G401.6 (cell line): ENCODE measurements around the gene RASL11A.
"Not testable (repeated sequence)": the region's sequence is repeated elsewhere in the genome, so short reads cannot be mapped to it uniquely, and the experiment has no call there.

ENCODE experiments used
- FAIRE-seq: peaks from 2 replicates; lab custom pipeline; 2012; peaks lifted over from hg19 to GRCh38; lab: Jason Lieb, UNC

RASL11A gene

DNA sequence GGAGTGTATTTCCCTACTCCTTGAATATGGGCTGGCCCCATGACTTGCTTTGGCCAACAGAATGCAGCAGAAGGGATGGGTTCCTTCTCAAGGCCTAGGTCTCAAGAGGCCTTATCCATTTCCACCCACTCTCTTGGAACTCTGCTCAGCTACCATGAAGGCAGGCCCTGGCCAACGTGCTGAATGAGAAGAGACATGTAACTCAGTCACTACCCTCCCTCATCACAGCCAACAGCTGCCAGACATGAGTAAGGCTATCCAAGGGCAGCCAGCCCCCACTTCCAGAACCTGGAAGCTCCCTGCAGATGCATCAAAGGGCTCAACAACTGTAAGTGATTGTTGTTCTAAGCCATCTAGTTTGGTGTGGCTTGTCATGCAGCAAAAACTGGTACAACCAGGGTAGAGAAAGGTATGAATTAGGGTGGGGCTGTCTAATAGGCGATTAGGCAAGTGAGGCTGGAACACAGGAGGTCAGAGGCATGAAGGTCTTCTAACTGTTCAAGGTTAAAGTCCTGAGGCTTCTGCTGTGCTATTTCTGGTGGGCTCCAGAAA, 1.4 kb upstream of the RASL11A start:
- no peak for FAIRE-seq

DNA sequence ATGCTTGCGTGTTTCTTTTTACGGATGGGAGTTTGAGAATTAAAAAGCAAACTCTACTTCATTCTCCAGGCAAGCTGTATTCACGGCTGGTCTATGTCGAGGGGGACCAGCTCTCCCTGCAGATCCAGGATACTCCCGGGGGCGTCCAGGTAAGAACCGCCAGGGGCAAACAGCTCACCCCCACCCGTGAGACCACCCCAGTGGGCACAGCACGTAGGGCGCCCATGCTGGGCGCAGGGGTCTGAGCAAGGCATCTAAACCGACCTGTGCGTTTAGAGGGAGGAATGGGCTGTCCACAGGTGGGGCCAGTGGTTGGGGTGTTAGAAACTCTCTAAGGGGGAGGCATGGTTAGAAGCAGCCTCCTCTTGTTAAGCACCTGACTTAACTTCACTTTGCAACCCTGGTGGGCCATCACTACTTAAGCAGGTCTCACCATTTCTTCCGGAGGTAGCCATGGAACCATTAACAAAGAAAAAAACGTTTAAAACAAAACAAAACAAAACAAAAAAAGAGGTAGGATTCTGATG, 1.0 kb downstream of the RASL11A start:
- no peak for FAIRE-seq

DNA sequence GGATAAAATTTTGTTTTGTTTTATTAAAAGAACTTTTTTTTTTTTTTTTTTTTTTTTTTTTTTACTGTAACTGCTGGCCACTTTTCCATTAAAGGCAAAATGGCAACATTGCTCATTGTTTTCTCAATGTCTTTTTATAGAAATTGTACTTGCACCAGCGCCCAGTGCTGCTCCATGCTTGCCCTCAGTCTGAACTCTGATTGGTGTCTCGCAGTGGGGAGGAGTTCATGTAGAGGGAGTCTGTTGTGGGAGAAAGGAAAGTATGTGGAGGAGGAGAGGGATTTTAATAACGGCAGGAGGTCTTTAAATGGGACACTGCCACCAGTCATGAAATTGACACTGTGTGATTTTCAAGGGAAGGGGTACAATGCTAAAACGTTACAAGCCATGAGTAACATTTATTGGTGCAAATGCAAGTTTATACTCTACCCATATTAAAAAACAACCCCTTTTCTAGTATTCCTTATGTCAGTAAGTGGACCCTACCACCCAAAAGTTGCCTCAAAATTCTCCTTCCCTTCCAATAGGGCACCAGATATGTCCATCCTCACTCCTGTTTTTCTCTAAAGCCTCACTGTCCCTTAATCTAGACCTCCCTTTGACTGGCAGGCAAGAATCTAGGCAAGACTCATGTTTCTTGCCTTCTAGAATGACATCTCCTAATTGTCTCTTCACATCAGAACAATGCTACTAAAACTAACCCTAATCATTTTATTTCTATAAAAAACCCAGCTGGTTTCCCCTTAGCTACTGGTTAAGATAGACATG, 3.2 kb downstream of the RASL11A start:
- no peak for FAIRE-seq

DNA sequence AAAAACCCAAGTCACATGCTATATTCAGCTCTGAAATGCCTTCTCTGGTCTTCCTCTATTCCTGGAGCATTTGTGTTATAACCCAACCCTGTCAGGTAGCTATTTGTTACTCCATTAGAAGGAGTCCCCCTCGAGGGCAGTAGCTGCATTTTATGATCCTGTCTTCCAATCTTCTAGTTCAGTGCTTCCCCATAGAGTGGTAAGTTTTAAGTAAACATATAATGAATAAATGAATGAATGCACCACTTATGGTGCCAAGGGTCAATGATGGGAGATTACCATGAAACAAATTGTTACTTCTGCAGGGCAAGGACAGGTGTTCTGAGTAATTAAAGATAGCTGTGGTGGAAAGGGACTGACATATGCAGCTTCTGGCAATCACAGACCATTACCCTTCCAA, 4.0 kb downstream of the RASL11A start:
- FAIRE-seq: no peak

DNA sequence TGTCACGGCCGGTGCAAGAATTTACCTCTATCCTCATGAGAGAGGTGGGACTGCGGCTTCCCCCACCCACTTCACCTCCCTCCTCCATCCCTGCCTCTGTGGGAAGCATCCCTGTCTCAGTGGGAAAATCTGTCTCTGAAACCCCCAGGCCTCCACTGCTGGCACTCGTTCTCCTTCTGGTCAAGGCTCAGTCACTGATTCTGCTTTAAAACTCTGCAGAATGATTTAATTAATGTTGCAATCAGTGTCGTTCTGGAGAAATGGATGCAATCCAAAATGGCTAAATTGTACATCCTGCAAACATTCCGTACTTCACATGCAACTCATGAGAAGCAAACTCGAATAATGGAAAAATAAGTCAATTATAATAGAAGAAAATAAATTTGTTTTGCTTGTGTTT, 5.6 kb downstream of the RASL11A start:
- no peak for FAIRE-seq

DNA sequence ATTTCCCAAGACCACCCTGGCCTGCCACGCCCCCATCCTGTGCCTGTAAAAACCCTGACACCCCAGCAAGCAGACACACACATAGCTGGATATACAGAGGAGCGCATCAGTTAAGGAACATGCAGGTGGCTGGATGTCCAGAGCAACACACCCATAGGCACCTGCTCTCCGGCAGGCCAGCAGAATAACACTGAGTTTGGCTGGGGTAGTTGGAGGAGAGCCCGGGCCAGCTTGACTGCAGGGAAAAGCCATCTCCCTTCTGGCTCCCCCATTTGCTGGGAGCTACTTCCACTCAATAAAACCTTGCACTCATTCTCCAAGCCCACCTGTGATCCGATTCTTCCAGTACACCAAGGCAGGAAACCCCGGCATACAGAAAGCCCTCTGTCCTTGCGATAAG, 8.9 kb downstream of the RASL11A start:
- FAIRE-seq: no peak

DNA sequence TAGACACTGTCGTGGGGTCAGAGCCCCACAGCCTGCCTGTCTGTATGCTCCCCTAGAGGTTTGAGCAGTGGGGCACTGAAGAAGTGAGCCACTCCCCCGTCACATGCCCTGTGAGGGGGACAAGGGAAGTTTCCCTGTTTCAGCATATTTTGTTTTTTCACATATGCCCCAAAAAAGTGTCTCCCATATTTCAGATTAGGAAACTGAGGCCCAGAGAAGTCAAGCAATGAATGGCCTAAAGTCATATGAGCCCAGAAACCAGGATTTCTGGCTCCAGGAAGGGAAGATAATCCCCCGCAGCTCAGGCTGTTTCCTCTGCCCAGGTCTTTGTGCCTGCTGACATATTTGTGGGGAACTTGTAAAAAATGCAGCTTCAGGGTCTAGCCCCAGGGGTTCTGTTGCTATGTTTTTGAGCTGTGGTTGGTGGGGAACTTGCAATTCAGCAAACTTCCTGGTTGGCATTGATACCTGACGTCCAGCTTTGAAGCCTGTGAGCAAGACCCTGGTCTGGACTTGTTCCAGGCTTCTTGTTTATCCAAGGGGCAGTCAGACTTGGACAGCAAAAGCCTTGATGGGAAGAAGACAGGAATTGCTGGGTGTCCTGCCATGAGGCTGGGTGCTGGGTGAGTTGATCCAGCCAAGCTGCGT, 9.5 kb downstream of the RASL11A start:
- FAIRE-seq: no peak

DNA sequence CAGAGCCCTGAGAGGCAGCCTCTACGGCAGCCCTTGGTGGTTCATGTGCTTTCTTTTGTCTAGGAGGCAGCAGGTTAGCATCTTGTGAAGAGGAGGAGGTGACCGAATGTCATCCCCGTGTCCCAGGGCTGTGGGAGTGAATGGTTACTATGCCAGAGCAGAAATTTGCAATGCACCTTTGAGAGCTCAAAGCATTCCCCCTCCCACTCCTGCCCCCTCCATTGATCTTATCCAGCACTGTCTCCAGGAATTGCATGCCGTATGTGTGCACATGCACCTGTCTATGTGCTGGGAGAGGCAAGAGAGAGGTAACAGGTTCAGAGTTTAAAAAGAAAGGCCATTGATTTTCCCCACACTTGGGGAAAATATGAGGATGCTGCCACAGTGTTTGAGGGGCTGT, 10.2 kb downstream of the RASL11A start:
- no peak for FAIRE-seq

DNA sequence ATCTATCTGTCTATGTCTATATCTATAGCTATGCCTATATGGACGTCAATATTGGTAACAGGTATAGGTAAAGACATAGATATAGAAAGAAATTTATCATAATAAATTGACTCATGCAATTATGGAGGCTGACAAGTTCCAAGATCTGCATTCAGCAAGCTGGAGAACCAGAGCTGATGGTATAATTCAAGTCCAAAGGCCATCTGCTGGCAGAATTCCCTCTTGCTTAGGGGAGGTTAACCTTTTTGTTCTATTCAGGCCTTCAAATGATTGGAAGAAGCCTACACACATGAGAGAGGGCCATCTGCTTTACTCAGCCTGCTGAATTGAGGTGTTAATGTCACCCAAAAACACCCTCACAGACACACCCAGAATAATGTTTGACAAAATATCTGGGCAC, 10.8 kb downstream of the RASL11A start:
- no peak for FAIRE-seq

DNA sequence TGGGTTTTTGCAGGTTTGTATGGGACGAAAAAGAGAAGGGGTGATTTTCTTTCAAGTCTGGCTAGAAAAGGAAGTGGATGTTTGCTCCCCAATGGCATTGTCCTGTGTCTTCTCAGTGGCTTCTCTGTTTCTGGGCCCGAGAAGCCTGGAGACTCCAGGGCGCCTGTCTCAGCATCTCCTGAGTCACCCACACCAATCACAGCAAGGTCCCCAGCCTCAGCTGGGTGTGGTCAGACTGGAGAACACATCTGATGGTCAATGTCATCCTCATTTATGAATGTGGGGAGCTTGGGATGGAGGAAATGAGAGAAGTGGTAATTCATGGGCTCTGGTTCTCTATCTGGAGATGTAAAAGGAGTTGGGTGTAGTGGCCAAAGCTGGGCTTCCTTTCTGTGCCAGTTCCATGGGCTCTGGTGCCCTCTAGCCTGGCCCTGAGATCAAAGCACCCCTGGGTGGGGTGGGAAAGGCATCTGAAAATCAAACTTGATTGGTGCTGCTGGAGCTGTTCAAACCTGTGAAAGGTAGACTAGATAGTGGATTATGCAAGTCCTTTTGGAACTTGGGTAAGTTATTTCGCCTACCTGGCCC, 13.4 kb downstream of the RASL11A start:
- no peak for FAIRE-seq

DNA sequence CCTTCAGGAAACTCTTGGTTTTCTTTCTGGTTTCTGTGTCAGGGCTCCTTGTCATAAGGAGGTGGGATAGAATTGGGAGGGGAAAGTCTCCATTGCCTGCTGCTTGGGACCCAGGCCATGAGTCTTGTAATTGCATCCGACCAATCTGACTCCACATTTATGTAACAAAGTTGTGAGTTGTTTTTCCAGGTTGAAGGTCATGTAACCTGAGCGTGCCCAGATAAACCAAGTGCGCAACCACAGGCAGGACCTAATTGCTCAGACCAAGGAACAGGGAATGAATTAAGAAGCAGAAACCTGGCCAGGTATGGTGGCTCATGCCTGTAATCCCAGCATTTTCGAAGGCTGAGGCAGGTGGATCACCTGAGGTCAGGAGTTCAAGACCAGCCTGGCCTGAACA, 17.8 kb downstream of the RASL11A start:
- FAIRE-seq: no peak

DNA sequence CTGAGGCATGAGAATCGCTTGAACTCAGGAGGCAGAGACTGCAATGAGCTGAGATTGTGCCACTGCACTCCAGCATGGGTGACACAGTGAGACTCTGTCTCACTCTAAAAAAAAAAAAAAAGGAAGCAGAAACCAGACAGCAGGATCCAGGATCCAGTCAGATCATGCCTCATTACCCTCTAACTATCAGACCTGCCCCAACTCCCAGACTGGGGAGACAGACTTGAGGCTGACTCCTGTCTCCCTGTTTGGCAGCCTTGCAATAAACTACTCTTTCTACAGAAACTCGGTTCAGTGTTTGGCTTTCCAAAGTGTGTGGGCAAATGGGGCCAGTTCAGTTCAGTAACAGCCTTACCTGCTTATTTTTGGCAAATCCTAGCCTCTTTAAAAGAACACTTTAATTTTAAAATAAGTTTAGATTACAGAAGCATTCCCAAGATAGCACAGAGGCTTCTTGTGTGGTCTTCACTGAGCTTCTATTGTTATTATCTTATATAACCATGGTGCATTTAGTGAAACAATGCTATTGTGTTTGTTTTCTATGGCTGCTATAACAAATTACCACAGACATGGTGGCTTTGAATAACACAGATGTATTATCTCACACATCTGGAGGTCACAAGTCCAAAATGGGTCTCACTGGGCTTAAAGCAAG, 18.5 kb downstream of the RASL11A start:
- FAIRE-seq: no peak

DNA sequence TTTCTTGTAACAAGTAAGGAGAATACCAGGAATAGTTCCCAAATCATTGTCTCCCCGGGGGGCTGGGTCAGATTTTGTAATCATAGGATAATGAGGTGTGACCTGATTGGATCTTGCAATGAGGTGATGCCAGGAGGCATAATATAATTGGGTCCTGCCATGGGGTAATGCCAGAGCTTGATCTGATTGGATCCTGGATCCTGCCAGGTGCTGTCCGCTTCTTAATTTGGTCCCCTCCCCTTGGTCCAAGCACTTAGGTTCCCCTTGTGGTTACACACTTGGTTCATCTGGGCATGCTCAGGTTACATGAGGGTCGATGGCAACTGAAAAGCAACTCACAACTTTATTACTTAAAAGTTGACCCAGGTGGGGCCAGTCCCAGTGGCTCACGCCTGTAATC, 20.1 kb downstream of the RASL11A start:
- FAIRE-seq: no peak

DNA sequence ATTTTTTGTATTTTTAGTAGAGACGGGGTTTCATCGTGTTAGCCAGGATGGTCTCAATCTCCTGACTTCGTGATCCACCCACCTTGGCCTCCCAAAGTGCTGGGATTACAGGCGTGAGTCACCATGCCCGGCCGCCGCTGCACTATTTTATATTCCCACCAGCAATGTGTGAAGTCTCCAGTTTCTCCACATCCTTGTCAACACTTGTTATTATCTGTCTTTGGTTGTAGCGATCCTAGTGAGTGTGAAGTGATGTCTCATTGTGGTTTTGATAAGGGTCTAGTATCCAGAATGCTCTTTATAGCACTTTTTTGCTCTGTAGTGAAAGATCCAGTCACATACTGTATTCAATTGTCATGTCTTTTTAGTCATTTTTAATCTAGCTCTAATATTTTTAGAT, 21.3 kb downstream of the RASL11A start:
- not testable (repeated sequence) for FAIRE-seq

DNA sequence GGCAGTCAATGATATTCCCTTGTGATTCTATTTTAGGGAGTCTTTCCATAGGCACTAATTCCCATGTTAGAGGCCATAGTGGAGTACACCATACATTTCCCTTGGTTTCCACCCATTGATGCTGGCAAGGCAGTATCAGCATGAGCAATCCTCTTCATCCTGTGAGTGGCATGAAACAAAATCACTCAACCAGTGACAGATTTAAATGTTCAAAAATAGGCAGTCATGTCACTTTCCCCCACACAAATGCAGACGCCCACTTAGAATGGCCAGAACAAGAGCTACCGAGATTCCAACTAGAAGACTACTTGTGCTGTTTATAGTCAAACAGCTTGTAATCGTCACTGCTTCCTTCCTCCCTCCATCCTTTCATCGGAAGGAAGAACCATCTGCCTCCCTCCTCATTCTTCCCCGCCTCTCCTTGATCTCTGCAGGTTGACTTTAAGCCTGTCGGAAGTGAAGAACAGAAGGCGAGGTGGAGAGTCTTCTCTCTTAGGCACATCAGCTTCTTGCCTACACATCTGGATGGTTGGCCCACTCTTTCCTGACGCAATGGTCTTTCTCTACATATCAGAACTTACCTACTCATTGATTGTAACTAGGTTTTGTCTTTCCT, 22.6 kb downstream of the RASL11A start:
- FAIRE-seq: no peak

DNA sequence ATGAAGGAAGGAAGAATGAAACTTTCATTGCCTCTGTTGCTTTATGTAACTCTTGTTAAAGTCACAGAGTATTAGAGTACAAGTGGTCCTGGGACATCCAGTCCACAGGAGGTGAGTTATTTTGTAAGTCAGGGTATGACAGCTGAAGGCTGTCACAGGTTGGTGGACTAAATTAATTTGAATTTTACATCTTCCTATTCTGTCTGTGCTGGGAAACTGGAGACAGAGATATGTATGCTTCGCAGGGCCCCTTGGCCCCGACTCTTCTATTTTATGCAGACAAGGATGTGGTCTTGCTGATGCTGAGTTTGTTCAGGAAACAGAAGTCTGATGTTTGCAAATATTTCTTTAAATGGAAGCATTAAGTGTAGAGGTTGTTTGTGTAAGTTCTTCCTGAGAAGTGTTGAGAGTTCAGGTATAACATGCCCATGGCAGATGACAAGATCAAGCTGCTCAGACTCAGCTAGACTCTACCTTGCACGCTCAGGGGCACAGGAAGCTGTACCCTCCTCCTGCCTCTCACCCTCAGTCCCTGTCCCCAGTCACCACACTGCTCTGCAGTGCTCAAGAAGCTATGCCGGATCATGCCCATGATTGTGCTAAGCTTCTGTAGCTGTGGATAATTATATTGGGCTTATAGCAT, 23.4 kb downstream of the RASL11A start:
- FAIRE-seq: no peak

DNA sequence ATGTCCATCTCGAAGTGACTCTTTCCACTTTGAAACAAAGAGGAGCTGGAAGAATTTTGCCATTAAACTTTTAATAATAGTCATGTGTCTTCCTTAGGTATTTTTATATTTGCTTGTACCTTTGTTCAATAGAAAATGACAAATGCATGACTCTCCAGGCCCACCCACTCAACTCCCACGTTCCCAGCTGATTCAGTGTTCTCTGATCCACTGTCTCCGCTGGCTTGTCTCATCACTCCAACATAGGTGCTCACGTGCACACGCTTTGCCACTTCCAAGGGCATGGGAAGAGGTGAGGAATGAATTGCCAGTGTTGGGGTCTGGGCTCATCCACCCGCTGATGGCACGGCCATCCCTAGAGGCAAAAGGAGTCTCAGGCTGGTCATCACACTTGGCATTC, 24.5 kb downstream of the RASL11A start:
- no peak for FAIRE-seq

DNA sequence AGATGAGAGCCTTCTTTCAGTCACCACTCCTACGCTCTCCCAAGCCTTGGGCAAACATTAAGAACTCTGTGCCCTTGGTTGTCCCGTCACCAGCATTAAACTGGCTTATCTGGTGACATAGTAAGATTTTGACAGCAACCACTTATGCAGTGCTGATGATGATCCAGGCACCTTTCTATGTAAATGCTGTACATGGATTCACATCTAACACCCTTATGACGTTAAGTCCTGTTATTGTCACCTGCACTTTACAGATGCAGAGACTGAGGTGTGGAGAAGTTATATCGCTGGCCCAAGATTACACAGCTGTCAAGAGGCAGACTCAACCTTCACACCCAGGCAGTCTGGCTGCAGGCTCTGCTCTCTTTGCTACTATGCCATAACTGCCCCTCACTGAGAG, 25.0 kb downstream of the RASL11A start:
- no peak for FAIRE-seq

DNA sequence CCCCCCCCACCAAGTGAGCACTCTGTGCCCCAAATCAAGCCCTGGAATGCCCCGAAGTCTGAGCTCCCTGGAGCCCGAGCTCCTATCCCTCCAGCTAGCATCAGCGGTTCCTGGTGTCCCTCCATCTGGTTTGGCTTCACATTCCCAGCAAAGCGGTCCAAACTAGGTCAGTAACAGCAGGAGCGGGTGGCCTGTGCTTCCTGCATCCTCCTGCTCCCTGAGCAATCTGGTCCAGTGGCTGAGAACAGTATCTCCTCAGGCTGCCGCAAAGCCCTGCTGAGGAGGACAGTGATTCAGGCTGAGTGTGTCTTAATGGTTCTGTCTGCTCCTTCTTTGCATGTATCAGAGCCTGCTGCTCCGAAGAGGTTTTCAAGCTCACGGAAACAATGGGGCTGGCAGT, 25.9 kb downstream of the RASL11A start:
- FAIRE-seq: no peak

DNA sequence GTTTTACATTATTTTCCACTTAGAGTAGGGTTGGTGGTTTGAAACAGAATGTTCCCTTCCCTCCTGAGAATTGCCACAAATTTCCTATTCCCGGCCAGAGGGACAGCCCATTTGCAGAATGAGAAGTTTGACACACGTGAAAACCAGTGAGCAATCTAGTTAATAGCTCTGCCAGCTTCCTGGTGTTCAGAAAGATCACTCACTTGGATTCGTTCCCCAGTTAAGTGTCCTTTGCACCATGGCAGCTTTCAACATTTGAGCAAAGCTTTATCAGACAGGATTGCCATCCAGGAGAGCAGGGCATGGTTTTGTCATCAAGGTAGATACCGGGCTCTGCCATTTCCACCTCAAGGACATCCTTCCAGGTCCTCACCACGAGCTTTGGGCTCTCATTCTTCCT, 28.2 kb downstream of the RASL11A start:
- FAIRE-seq: no peak

DNA sequence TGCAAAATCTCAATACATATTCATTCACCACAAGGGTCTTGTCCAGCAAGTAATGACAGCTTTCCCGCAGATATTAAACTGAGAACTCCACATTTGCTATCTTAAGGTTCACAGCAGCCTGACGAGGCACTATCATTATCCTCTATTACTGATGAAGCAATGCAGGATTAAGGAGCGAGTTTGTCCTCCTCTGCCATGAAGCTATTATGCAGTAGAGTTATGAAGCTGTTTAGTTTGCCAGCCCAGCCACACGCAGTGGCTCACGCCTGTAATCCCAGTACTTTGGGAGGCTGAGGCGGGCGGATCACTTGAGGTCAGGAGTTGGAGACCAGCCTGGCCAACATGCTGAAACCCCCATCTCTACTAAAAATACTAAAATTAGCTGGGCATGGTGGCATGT, 29.8 kb downstream of the RASL11A start:
- FAIRE-seq: not testable (repeated sequence)
